Measurements from ENCODE around the gene HNRNPL.
"Not testable (repeated sequence)": the region's sequence is repeated elsewhere in the genome, so short reads cannot be mapped to it uniquely, and the experiment has no call there.

HNRNPL gene

DNA sequence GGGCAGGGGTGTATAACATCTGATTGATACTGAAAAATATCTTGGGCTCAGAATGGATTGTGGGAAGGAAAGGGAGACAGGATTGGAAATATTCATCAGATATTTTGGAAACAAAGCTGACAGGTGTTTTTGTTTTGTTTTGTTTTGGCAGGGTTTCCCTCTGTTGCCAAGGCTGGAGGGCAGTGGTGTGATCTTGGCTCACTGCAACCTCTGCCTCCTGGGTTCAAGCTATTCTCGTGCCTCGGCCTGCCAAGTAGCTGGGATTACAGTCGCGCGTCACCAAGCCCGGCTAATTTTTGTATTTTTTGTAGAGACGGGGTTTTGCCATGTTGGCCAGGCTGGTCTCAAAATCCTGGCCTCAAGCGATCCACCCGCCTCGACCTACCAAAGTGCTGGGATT lies 23.6 kb upstream of the HNRNPL start:
- H3K4me1 ChIP-seq (ENCODE audit: control extremely low read depth in 1 of 4, control insufficient read depth in 4 of 4, insufficient read depth in 4 of 4, low read length in 3 of 4) = peaks cover 0 to 41% (median 30%) of the 10 kb centered on the region in 4 experiments
- CTCF ChIA-PET = interaction anchor here (0.9 to 3.2 kb wide), 3 partner anchors 10 to 104 kb away, joined by 3 to 20 read pairs (median 3); no protein-coding TSS in a partner anchor
- H3K36me3 ChIP-seq (ENCODE audit: control insufficient read depth in 4 of 4, insufficient read depth in 4 of 4, low read length in 3 of 4); H3K9me3 ChIP-seq (ENCODE audit: control extremely low read depth in 1 of 5, control insufficient read depth in 4 of 5, insufficient read depth in 2 of 5, low read depth in 1 of 5, low read length in 4 of 5); H3K27ac ChIP-seq (ENCODE audit: insufficient read depth in 1 of 2, low read depth in 1 of 2, low read length in 2 of 2, poor library complexity in 1 of 2, severe bottlenecking in 2 of 2); POLR2A ChIA-PET; H3K4me3 ChIP-seq (ENCODE audit: control insufficient read depth in 1 of 7, extremely low read depth in 1 of 7, insufficient read depth in 4 of 7, low read depth in 2 of 7, low read length in 6 of 7); H3K27me3 ChIP-seq (replicated peaks in 2 of 5; ENCODE audit: control insufficient read depth in 4 of 5, insufficient read depth in 5 of 5, low read length in 4 of 5); DNase-seq: not testable (repeated sequence)
- WGBS (ENCODE audit: insufficient coverage) = 99% methylated on average over 10 of the region's 10 CpGs

GRCh38 chr19:38870612-38871011 lies 20.8 kb upstream of the HNRNPL start:
- Histone ChIP-seq H3K4me3 (ENCODE audit: control insufficient read depth in 1 of 7, extremely low read depth in 1 of 7, insufficient read depth in 4 of 7, low read depth in 2 of 7, low read length in 6 of 7) (peak overlapping the region in 3 of 7 experiments; percentile 28 to 82 (median 73)), H3K4me1 (ENCODE audit: control extremely low read depth in 1 of 4, control insufficient read depth in 4 of 4, insufficient read depth in 4 of 4, low read length in 3 of 4) (peaks cover 0 to 29% (median 27%) of the 10 kb centered on the region in 4 experiments), H3K36me3 (ENCODE audit: control insufficient read depth in 4 of 4, insufficient read depth in 4 of 4, low read length in 3 of 4) (peaks cover 0 to 4% (median 0%) of the 10 kb centered on the region in 4 experiments), H3K9me3 (ENCODE audit: control extremely low read depth in 1 of 5, control insufficient read depth in 4 of 5, insufficient read depth in 2 of 5, low read depth in 1 of 5, low read length in 4 of 5) (no peaks in the 10 kb centered on the region), H3K27me3 (replicated peaks in 2 of 5; ENCODE audit: control insufficient read depth in 4 of 5, insufficient read depth in 5 of 5, low read length in 4 of 5) (no peaks in the 10 kb centered on the region), H3K27ac (ENCODE audit: insufficient read depth in 1 of 2, low read depth in 1 of 2, low read length in 2 of 2, poor library complexity in 1 of 2, severe bottlenecking in 2 of 2) (no peak overlapping the region)
- POLR2A ChIA-PET = no interaction called here
- CTCF ChIA-PET = interaction anchor here (0.5 to 2.9 kb wide), 10 partner anchors 8 to 468 kb away, joined by 3 to 19 read pairs (median 6); partner anchors contain the start of genes MRPS12, RINL and SARS2
- 89% methylated on average over 14 of the region's 19 CpGs for WGBS (ENCODE audit: insufficient coverage)
- DNase-seq = no peak

GRCh38 chr19:38869836-38870607 lies 20.2 kb upstream of the HNRNPL start:
- CTCF ChIA-PET = interaction anchor here (0.5 to 2.9 kb wide), 13 partner anchors 9 to 468 kb away, joined by 3 to 19 read pairs (median 7); partner anchors contain the start of genes MRPS12, RINL and SARS2

GRCh38 chr19:38869160-38869835 lies 19.5 kb upstream of the HNRNPL start:
- Histone ChIP-seq H3K9me3 (ENCODE audit: control extremely low read depth in 1 of 5, control insufficient read depth in 4 of 5, insufficient read depth in 2 of 5, low read depth in 1 of 5, low read length in 4 of 5) (no peaks in the 10 kb centered on the region), H3K27ac (ENCODE audit: insufficient read depth in 1 of 2, low read depth in 1 of 2, low read length in 2 of 2, poor library complexity in 1 of 2, severe bottlenecking in 2 of 2) (no peak overlapping the region), H3K4me1 (ENCODE audit: control extremely low read depth in 1 of 4, control insufficient read depth in 4 of 4, insufficient read depth in 4 of 4, low read length in 3 of 4) (peaks cover 0 to 42% (median 38%) of the 10 kb centered on the region in 4 experiments), H3K36me3 (ENCODE audit: control insufficient read depth in 4 of 4, insufficient read depth in 4 of 4, low read length in 3 of 4) (peaks cover 0 to 4% (median 0%) of the 10 kb centered on the region in 4 experiments), H3K4me3 (ENCODE audit: control insufficient read depth in 1 of 7, extremely low read depth in 1 of 7, insufficient read depth in 4 of 7, low read depth in 2 of 7, low read length in 6 of 7) (peak overlapping the region; percentile 15 to 82 (median 61)), H3K27me3 (replicated peaks in 2 of 5; ENCODE audit: control insufficient read depth in 4 of 5, insufficient read depth in 5 of 5, low read length in 4 of 5) (no peaks in the 10 kb centered on the region)
- peak in 2 of 3 donors; percentile 70 to 77 for DNase-seq
- CTCF ChIA-PET = interaction anchor here (0.8 to 2.9 kb wide), 13 partner anchors 9 to 135 kb away, joined by 3 to 19 read pairs (median 7); partner anchors contain the start of gene RINL
- WGBS (ENCODE audit: insufficient coverage) = 3% methylated on average over 34 of the region's 34 CpGs
- POLR2A ChIA-PET = interaction anchor here (0.5 to 1.3 kb wide), 4 partner anchors 9 to 20 kb away, joined by 3 to 6 read pairs (median 4); partner anchors contain the start of gene RINL

More at GRCh38 chr19:38869836-38870607, 20.2 kb upstream of the HNRNPL start:
- WGBS (ENCODE audit: insufficient coverage) = 21% methylated on average over 52 of the region's 62 CpGs
- peak; percentile 90 to 91 (median 91) for DNase-seq
- H3K4me3 ChIP-seq (ENCODE audit: control insufficient read depth in 1 of 7, extremely low read depth in 1 of 7, insufficient read depth in 4 of 7, low read depth in 2 of 7, low read length in 6 of 7) = peak overlapping the region; percentile 1 to 82 (median 61)
- no peaks in the 10 kb centered on the region for H3K9me3 ChIP-seq (ENCODE audit: control extremely low read depth in 1 of 5, control insufficient read depth in 4 of 5, insufficient read depth in 2 of 5, low read depth in 1 of 5, low read length in 4 of 5)
- H3K4me1 ChIP-seq (ENCODE audit: control extremely low read depth in 1 of 4, control insufficient read depth in 4 of 4, insufficient read depth in 4 of 4, low read length in 3 of 4) = peaks cover 0 to 34% (median 31%) of the 10 kb centered on the region in 4 experiments
- no peaks in the 10 kb centered on the region for H3K27me3 ChIP-seq (replicated peaks in 2 of 5; ENCODE audit: control insufficient read depth in 4 of 5, insufficient read depth in 5 of 5, low read length in 4 of 5)
- peaks cover 0 to 4% (median 0%) of the 10 kb centered on the region in 4 experiments for H3K36me3 ChIP-seq (ENCODE audit: control insufficient read depth in 4 of 4, insufficient read depth in 4 of 4, low read length in 3 of 4)
- no peak overlapping the region for H3K27ac ChIP-seq (ENCODE audit: insufficient read depth in 1 of 2, low read depth in 1 of 2, low read length in 2 of 2, poor library complexity in 1 of 2, severe bottlenecking in 2 of 2)
- POLR2A ChIA-PET = interaction anchor here (1.0 to 1.3 kb wide), 3 partner anchors 9 to 21 kb away, joined by 4 to 6 read pairs (median 5); partner anchors contain the start of gene RINL

GRCh38 chr19:38868551-38868950 lies 18.8 kb upstream of the HNRNPL start:
- H3K27me3 ChIP-seq (replicated peaks in 2 of 5; ENCODE audit: control insufficient read depth in 4 of 5, insufficient read depth in 5 of 5, low read length in 4 of 5) = no peaks in the 10 kb centered on the region
- ChIA-PET CTCF (interaction anchor here (0.8 to 2.9 kb wide), 12 partner anchors 8 to 84 kb away, joined by 3 to 19 read pairs (median 6); partner anchors contain the start of gene RINL), POLR2A (interaction anchor here (1.0 to 1.3 kb wide), 3 partner anchors 10 to 20 kb away, joined by 4 to 6 read pairs (median 5); partner anchors contain the start of gene RINL)
- H3K27ac ChIP-seq (ENCODE audit: insufficient read depth in 1 of 2, low read depth in 1 of 2, low read length in 2 of 2, poor library complexity in 1 of 2, severe bottlenecking in 2 of 2) = no peak overlapping the region
- H3K4me3 ChIP-seq (ENCODE audit: control insufficient read depth in 1 of 7, extremely low read depth in 1 of 7, insufficient read depth in 4 of 7, low read depth in 2 of 7, low read length in 6 of 7) = peak overlapping the region in 1 of 7 experiments; percentile 82
- WGBS (ENCODE audit: insufficient coverage) = 90% methylated on average over 2 of the region's 6 CpGs
- peaks cover 0 to 43% (median 39%) of the 10 kb centered on the region in 4 experiments for H3K4me1 ChIP-seq (ENCODE audit: control extremely low read depth in 1 of 4, control insufficient read depth in 4 of 4, insufficient read depth in 4 of 4, low read length in 3 of 4)
- no peak for DNase-seq
- H3K36me3 ChIP-seq (ENCODE audit: control insufficient read depth in 4 of 4, insufficient read depth in 4 of 4, low read length in 3 of 4) = peaks cover 0 to 4% (median 0%) of the 10 kb centered on the region in 4 experiments
- H3K9me3 ChIP-seq (ENCODE audit: control extremely low read depth in 1 of 5, control insufficient read depth in 4 of 5, insufficient read depth in 2 of 5, low read depth in 1 of 5, low read length in 4 of 5) = no peaks in the 10 kb centered on the region

- CTCF ChIA-PET = interaction anchor here (0.6 to 2.4 kb wide), 4 partner anchors 9 to 20 kb away, joined by 3 to 8 read pairs (median 5); no protein-coding TSS in a partner anchor
- no peak for DNase-seq
- Histone ChIP-seq H3K36me3 (ENCODE audit: control insufficient read depth in 4 of 4, insufficient read depth in 4 of 4, low read length in 3 of 4) (no peaks in the 10 kb centered on the region), H3K27me3 (replicated peaks in 2 of 5; ENCODE audit: control insufficient read depth in 4 of 5, insufficient read depth in 5 of 5, low read length in 4 of 5) (no peaks in the 10 kb centered on the region), H3K27ac (ENCODE audit: insufficient read depth in 1 of 2, low read depth in 1 of 2, low read length in 2 of 2, poor library complexity in 1 of 2, severe bottlenecking in 2 of 2) (no peak overlapping the region), H3K4me3 (ENCODE audit: control insufficient read depth in 1 of 7, extremely low read depth in 1 of 7, insufficient read depth in 4 of 7, low read depth in 2 of 7, low read length in 6 of 7) (no peak overlapping the region), H3K4me1 (ENCODE audit: control extremely low read depth in 1 of 4, control insufficient read depth in 4 of 4, insufficient read depth in 4 of 4, low read length in 3 of 4) (peaks cover 0 to 53% (median 50%) of the 10 kb centered on the region in 4 experiments), H3K9me3 (ENCODE audit: control extremely low read depth in 1 of 5, control insufficient read depth in 4 of 5, insufficient read depth in 2 of 5, low read depth in 1 of 5, low read length in 4 of 5) (no peaks in the 10 kb centered on the region)
- WGBS (ENCODE audit: insufficient coverage) = 96% methylated on average over 6 of the region's 10 CpGs
- POLR2A ChIA-PET = interaction anchor here (1.2 kb wide), 1 partner anchor 10 kb away, joined by 4 read pairs; no protein-coding TSS in a partner anchor
These were observed 17.5 kb upstream of the HNRNPL start for GRCh38 chr19:38867171-38867780.

Data from common myeloid progenitor, CD34-positive (primary cell).